ENCODE results near the gene PPARA.

- TF ChIP-seq CTCF (IDR thresholded peaks at IDR 0.05) (no peak), POLR2A (IDR thresholded peaks at IDR 0.05) (no peak)
These were observed 43.9 kb upstream of the PPARA start for GRCh38 chr22:46106279-46107022.
